Omental fat pad (tissue), 4 donors: ENCODE data around the gene UCK2. TPM values are rescaled to one million over a fixed set of nuclear protein-coding genes. Genes with fewer than 3 reads are reported as not detected.

Source experiments
- ATAC-seq: fragments of 150-250 bp; one replicate; pipeline ENCODE4 v1.9.1; 2016; ENCODE audit warnings: mild to moderate bottlenecking, moderate library complexity; ENCODE audit not compliant: low FRiP score
- DNase-seq: peaks from one replicate; pipeline ENCODE4 v3.0.0-alpha.2; 2019; ENCODE audit warnings: low spot score
- total RNA-seq, 4 donors: library from RNA; depleted of rRNA; stranded (reverse); fragments of >200 nt; gene quantifications; one replicate each; pipeline ENCODE4 v1.1.0, GENCODE V29; 2016
- TF ChIP-seq, protein P1 (sequence below), 3 donors: fragments of 450-650 bp; IDR thresholded peaks; one replicate each; pipeline ENCODE4 v1.5.1; 2016 to 2017; ENCODE audit warnings: antibody characterized with exemption in 3 of 3, mild to moderate bottlenecking in 3 of 3, moderate library complexity in 2 of 3

Gene UCK2
- total RNA-seq, 4 donors from 2014 or later: 19.3 to 93.9 (median 22.3) TPM

DNA sequence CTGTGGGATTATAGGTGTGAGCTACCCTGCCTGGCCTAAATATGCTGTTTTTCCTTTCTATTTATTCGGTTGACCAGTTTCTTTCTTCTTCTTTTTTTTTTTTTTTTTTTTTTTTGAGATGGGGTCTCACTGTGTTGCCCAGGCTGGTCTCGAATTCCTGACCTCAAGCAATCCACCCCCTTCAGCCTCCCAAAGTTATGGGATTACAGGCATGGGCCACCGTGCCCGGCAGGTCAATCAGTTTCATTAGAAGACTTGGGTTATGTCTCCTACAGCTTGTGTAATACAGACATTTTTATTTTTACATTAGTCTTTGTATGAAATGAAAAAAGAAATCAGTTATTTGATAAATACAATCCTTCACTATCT is 61.1 kb downstream of the UCK2 start:
- DNase-seq (no peak), ATAC-seq (no peak)
- TF ChIP-seq, protein P1, sequence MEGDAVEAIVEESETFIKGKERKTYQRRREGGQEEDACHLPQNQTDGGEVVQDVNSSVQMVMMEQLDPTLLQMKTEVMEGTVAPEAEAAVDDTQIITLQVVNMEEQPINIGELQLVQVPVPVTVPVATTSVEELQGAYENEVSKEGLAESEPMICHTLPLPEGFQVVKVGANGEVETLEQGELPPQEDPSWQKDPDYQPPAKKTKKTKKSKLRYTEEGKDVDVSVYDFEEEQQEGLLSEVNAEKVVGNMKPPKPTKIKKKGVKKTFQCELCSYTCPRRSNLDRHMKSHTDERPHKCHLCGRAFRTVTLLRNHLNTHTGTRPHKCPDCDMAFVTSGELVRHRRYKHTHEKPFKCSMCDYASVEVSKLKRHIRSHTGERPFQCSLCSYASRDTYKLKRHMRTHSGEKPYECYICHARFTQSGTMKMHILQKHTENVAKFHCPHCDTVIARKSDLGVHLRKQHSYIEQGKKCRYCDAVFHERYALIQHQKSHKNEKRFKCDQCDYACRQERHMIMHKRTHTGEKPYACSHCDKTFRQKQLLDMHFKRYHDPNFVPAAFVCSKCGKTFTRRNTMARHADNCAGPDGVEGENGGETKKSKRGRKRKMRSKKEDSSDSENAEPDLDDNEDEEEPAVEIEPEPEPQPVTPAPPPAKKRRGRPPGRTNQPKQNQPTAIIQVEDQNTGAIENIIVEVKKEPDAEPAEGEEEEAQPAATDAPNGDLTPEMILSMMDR (IDR thresholded peaks at IDR 0.05): no peak

DNA sequence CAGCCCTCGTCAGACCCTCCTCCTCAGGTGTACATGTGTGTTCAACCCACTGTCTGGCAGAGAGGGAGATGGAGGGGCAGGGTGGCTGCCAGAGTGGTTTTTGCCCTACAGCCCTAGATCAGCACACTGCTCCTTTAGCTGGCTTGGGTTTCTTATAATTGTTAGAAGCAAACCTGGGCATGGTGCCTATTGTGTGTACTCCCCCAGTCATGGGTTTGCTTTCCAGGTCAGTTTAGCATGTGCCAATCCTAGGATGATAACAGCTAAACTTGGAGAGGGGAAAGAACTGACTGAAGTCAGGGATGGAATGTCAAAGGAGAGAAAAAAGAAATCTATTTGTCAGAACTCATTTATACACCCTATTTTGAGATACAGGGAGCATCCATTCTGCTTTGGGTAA is 63.3 kb downstream of the UCK2 start:
- DNase-seq (no peak), ATAC-seq (peak; percentile 75)
- TF ChIP-seq, protein P1 (IDR thresholded peaks at IDR 0.05): no peak

DNA sequence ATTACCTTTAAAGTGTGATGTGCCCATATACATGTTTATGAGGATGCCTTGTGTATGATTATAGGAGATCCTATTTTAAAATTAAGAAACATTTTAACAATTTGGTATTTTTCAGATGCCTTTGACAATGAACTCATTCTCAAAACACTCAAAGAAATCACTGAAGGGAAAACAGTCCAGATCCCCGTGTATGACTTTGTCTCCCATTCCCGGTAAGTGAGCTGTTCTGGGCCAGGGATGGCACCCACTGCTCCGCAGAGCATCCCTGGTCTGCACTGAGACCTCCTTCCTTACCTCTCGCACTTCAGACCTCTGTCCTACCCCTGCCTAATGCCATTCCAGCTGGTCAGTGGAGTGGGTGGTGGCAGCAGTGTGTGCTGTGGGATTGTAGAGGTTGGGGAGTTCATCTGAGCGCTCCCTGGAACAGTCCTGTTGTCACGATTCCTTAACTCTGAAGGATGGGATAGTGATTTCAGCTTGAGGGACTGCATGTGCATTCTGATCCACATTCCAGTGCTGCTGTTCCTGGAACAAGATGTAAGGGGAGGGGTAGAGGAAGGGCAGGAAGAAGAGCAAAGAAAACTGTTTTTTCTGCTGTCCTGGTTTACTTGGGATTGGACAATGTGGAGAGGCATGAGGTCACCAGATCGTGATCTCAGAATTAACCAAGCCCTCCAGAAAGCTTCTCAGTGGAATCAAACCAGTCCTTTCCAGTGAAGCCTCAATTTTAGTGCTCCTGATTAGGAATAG is 63.9 kb downstream of the UCK2 start:
- TF ChIP-seq, protein P1 (IDR thresholded peaks at IDR 0.05): no peak
- DNase-seq (no peak), ATAC-seq (peak; percentile 45)

DNA sequence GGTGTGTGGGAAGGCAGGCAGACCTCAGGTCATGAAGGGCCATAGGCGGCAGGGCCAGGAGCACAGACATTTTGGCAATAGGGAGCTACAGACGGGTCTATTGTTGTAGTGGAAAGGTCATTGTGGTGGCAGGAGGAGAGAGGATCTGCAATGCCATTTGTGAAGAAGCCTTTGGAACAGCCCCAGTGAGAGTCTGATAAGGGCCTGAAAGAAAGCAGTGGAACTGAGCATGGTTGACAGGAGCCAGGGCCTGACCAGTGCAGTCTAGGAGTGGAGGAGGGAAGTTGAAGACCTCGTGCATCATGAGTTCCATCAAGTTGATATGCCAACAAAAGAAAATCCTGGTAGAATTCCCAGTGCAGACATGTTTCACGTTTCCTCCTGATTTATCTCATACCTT is 65.5 kb downstream of the UCK2 start:
- TF ChIP-seq, protein P1 (IDR thresholded peaks at IDR 0.05): no peak
- no peak for ATAC-seq
- no peak for DNase-seq

DNA sequence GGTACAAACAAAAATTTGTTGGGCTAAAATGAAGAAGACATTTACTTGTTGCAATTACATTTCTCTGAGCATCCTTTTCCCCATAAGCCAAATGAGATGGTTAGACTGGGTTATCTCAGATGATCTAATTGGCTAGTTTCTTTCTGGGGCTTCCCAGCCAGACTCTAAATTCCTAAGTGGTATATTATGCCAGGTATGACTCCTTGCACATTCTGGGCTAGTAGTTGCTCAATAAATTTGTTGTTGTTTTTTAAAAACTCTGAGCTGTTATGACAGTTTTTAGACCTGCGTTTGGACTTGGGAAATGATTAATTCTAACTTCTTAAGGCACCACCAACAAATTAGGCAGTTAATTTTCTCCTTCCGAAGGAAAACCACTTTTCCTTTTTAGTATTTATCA is 66.1 kb downstream of the UCK2 start:
- DNase-seq: no peak
- TF ChIP-seq, protein P1 (IDR thresholded peaks at IDR 0.05): no peak

DNA sequence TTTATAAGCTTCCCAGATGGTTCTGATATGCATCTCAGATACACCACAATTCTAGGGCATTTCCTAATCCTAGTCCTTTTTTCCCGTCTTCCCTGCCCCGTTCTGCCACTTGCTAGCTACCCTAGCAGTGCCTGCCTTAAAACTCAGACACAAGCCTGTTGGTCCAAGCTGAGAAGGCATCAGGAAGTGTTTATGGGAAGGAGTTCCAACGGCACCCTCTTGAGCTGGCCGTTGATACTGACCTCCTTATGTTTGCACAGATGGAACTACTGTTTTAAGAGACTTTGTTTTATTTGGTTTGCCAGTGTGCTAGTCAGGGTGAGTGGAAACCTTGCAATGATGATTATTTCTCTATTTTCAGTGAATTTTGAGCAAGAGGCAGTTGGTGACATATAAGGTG is 67.2 kb downstream of the UCK2 start:
- no peak for DNase-seq
- TF ChIP-seq, protein P1 (IDR thresholded peaks at IDR 0.05): no peak
- no peak for ATAC-seq

More for the DNA sequence above, 66.1 kb downstream of the UCK2 start:
- no peak for ATAC-seq

DNA sequence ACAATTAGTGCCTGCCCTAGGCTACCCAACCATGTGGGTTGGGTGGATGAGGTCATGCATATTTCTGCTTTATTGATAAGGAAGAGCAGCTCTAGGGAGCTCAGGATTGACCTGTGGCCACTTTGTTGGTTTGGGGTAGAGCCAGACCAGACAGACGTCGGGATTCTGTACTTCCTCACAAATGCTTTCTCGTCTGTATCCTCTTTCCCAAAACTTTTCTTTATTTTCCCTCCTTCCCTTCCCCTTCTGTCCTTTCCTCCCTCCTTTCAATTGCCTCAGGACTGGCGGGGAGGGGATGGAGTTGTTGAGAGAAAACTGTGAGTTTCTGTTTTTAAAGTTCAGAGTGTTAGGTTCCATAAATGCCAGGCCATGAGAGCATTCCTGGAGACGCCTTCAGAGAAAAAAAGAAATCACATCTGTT is 68.0 kb downstream of the UCK2 start:
- TF ChIP-seq, protein P1 (IDR thresholded peaks at IDR 0.05): no peak
- DNase-seq (no peak), ATAC-seq (no peak)
